ENCODE data around the gene SLC49A3.
"Not testable (repeated sequence)": the region's sequence is repeated elsewhere in the genome, so short reads cannot be mapped to it uniquely, and the experiment has no call there.

The SLC49A3 gene

DNA sequence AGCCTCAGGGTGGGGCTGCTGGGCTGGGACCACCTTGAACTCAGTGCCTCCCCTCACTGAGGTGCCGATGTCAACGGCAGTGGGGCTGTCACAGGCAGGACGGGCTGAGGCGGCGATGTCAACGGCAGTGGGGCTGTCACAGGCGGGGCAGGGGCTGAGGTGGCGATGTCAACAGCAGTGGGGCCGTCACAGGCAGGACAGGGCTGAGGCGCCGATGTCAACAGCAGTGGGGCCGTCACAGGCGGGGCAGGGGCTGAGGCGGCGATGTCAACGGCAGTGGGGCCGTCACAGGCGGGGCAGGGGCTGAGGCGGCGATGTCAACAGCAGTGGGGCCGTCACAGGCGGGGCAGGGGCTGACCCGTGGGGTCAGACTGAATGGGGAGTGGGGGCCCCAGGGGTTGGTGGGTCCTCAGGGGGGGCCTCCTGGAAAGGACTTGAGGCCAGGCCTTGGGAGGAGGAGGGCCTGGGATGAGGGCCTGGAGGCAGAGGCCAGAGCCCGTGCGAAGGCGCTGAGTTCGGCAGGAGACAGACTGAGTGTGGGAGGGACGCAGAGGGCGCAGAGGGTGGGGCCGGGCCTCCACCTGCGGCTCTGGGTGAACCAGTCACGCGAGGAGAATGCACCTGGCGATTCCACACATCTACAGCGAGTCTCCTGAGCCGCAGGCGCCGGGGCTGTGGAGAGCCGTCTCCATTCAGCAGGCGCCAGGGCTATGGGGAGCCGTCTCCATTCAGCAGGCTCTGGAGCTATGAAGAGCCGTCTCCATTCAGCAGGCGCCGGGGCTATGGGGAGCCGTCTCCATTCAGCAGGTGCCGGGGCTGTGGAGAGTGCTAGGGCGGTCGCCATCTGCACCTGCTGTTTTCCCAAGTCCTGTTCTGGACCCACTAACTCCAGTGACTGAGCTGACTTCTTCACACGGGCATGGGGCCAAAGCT lies 37.7 kb downstream of the SLC49A3 start:
- no peak for DNase-seq

DNA sequence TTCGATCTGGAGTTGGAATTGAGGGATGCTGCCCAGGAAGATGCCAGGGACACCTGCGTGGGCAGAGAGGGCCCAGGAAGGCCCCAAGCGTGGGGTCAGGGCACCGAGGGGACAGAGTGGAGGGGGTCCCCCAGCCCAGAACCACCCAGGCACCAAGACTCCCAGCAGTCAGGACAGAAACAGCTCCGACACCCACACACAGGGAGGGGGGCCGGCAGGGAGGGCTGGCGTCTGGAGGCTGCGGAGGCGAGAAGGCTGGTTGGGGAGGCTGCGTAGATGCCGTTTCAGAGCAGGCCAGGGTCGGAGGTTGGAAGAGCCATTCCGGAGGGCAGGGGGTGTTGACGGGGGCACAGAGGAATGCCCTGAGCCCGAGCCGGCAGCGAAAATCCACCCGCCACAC lies 38.5 kb downstream of the SLC49A3 start:
- no peak for DNase-seq

DNA sequence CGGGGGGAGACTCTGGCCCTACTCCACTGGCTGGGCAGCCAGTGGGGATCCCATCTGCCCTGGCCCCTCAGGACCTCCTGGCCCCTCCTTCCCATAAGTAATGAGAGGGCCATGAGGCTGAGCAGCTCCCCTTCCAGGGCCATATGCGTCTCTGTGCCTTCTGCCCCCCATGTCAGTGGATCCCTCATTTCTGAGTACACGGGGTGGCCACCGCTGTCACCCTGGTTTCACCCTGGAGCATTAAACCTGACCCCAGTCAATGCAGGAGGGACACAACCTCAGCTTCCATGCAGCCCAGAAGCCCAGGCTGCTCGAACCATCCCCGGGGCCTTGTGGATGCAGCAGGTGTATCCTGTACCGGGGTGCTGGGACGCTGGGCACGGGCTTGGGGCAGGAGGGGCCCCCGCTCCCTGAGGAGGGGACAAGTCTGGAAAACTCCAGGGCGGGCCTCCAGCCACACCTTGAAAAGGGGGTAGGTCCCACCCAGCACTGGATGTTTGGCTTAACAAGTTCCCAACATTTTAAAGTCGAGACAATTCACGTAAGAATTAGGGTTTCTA lies 39.1 kb downstream of the SLC49A3 start:
- no peak for DNase-seq

DNA sequence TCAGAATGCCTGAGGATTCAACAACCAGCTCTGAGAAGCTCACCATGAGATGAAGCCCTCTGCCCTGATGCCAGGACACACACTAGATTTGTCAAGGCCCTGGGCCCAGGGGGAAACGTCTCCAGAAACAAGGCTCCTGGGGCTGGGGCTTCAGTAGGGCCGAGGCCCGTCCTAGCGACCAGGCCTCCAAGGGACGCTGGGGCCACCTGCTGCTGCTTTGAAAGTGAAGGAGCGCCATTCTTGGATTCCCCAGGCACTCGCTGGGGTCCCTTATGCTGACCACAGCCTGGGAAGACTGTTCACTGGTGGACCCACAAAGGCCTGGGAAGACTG lies 39.7 kb downstream of the SLC49A3 start:
- no peak for DNase-seq

DNA sequence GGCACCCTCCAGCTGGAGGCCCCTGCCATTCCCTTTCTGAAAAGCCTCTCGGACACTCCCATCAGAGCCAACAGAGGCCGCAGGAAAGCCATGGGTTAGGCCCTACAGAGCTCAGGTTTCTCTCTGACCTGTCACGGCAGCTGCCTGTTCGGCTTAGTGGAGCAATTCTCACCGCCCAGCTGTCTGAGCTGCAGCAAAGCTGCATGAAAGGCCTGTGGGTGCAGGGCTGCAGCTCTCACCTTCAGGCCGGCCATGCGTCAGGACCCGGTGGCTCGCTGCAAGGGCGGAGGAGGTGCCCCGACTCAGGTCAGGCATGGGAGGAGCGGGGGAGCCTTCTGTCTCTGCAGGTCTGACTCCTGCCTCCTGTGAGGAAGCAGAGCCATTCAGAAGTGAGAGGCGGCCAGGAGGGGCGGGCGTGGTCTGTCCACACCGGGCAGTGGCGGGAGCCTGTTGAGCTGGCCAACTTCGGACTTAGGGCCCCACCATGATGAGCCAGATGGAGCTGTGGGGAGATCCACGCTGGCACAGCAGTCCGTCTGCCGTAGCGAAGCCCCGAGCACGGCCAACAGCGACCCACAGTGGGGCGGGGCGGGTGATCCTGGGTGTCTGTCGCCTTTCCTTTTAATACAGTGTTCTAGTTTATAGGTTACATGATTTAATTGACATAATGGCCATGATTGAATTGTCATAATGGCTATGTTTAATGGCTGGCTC lies 40.2 kb downstream of the SLC49A3 start:
- DNase-seq, result no peak

DNA sequence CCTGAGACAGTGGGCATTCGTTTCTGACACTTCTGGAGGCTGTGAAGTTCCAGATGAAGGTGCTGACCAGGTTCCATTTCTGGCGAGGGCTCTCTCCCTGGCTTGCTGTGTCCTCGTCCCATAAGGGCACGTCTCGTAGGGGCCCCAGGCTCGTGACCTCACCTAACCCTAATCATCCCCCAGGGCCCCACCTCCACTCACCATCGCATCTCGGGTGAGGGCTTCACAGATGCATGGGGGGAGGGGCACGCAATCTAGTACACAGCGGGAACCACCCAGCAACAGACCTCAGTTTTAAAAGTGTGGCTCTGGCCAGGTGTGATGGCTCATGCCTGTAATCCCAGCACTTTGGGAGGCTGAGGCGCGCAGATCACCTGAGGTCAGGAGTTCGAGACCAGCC lies 41.5 kb downstream of the SLC49A3 start:
- no peak for DNase-seq

DNA sequence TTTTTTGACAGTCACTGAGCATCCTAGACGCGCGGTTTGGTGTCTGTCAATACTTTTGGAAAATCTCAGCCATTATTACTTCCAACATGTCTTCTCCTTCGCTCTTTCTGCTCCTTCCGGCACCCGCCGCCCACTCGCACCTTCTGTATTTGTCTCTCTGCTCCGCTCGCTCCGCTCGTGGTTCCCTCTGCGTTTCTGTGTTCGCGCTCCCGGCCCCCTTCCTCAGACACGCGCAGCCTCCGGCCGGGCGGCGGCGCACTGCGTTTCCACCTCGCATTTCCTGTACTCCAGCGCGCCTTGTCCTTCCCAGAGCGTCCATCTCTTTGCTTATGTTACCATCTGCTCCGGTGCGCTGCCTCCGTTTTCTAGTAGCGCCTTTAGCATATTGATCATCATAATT lies 42.5 kb downstream of the SLC49A3 start:
- DNase-seq, result peak; percentile 69

DNA sequence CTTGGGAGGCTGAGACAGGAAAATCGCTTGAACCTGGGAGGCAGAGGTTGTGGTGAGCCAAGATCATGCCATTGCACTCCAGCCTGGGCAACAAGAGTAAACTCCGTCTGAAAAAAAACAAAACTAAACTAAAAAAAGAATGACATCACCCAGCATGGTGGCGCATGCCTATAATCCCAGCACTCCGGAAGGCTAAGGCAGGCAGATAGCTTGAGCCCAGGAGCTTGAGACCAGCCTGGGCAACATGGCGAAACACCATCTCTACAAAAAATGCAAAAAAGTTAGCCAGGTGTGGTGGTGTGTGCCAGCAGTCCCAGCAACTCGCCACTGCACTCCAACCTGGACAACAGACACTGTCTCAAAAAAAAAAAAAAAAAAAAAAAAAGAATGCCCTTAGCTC lies 46.6 kb downstream of the SLC49A3 start:
- not testable (repeated sequence) for DNase-seq

DNA sequence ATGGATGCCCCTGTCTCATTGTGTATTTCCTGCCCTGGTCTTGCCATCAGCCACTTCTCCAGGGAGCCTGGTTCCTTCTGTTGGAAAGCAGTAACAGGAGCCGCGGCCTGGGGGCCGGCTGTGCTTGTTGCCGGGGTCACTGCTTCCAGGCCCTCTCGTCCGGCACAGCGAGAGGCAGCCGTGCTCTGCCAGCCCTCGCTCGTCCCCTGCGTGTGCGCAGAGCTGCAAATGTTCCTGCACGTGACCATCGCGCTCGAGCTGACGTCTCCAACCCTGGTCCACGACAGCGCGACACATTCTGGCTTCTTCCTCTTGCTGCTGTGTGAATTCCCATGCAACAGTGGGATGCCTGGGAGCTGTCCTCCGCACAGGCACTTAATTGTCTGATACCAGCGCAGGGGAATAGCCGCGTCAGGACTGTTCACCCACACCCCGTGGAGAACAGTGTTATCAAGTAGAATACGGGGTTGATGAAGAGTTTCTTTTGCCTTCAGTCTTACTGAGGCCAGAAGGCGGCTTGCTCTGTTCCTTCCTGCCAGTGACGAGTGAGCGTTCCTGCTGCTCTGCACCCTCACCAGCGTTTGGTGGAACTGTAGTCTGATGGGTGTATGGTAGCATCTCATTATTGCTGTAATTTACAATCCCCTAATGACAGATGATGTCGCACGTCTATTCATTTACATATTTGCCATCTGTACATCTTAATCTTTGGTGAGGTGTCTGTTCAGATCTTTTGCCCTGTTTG lies 51.2 kb downstream of the SLC49A3 start:
- DNase-seq, result no peak

DNA sequence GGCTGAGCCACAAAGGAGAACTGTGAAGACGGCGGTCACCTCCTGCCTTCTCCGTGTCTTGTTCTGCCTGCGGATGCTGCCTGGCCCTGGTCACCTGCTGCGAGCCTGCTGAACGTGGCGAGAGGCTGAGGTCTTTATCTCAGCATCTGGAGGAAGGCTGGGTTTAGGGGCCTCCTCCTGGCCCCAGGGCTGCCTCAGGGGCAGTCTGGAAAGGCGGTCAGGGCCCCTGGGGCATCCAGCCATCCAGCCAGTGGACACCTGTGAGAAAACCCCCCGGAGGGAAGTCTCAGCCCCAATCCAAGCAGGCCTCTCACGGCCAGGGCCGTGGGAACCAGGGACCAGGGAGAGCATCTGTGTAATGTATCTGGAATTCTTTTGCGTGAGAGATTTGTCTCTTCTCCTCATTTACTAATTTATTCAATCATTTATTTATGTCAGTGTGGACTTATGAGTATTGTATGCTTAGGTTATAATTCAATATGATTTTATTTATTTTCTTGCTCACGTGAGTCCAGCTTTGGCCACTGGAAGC lies 52.3 kb downstream of the SLC49A3 start:
- no peak for DNase-seq

DNA sequence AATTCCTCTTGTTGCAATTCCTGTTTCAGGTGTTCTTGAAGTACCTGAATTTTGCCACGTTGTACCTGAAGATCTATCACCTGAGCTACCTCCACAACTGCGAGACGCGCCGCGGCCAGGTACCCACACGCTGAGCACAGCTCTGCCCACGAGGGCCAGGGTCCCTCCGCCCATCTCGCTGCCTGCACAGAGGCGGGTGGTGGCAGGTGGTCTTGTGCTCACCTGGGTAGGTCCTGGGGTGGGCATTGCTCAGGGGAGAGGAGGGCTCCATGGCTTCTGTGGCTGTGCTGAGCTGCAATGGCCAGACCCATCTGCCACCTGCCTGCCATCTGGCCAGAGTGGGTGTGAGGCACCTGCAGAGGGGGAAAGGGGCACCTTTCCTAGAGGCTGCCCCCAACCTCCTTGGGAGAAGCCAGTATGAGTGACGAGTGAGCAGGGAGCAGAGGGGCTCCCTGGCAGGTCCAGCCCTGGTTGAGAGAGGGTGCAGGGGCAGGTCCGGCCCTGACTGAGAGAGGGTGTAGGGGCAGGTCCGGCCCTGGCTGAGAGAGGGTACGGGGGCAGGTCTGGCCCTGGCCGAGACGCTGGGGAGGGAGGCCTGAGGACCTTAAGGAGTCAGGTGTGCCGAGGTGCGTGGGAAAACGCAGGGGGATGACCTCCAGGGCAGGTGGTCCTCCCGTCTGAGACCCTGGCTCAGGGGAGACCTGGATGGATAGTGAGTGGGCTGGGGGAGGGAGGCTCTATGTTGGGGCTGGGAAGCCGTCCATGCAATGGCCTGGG lies 52.9 kb downstream of the SLC49A3 start:
- DNase-seq, result no peak

DNA sequence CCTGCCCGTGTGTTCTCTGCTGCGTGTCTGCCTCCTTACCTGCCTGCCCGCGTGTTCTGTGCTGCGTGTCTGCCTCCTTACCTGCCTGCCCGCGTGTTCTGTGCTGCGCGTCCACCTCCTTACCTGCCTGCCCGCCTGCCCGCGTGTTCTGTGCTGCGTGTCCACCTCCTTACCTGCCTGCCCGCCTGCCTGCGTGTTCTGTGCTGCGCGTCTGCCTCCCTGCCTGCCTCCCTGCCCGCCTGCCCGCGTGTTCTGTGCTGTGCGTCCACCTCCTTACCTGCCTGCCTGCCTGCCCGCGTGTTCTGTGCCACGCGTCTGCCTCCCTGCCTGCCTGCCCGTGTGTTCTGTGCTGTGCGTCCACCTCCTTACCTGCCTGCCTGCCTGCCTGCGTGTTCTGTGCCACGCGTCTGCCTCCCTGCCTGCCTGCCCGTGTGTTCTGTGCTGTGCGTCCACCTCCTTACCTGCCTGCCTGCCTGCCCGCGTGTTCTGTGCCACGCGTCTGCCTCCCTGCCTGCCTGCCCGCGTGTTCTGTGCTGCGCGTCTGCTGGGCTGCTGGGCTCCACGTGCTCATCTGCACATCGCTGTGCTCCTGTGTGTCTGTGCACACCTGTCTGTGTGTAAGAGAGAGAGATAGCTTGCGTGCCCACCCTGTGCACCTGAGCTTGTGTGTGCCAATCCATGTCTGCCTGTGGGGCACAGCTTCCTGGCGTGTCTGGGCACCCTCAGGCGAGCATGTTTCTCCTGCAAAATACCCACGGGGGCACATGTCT lies 53.7 kb downstream of the SLC49A3 start:
- not testable (repeated sequence) for DNase-seq

DNA sequence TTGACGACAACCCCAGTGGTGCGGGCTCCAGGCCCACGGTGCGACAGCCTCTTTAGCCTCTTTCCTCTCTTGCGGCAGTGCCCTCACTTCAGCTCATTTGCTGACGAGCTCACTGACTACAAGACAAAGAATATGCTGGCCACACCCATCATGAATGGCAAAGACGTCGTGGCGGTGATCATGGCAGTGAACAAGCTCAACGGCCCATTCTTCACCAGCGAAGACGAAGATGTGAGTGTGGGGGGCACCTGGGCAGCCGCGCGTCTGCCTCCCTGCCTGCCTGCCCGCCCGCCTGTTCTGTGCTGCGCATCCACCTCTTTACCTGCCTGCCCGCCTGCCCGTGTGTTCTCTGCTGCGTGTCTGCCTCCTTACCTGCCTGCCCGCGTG lies 54.4 kb downstream of the SLC49A3 start:
- no peak for DNase-seq

DNA sequence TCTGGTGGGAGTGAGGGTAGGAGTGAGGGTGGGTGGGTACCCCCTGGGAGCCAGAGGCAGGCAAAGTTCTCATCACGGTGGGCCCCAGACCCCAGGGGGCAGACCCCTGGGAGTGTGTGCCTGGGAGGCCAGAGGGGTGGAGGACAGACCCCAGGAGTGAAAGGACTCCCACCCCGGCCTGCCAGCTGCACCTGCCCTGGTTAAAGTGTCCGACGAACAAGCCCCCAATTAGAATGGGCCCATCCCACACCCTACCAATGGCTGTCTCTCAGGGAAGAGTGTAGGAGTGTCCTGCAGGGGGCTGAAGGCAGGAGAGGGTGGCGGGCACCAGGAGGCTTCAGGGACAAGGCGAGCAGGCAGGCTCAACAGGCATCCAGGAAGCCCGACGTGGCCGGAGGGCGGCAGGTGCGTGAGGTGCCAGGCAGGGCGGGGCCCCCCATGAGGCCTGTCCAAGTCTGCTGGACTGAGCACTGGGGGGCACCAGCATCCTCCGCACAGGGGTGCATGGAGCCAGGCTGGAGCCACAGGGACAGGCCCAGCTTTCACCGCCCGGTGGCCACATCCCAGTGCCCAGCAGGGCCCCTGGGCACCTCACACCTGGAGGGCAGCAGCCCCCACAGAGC lies 54.9 kb downstream of the SLC49A3 start:
- no peak for DNase-seq

DNA sequence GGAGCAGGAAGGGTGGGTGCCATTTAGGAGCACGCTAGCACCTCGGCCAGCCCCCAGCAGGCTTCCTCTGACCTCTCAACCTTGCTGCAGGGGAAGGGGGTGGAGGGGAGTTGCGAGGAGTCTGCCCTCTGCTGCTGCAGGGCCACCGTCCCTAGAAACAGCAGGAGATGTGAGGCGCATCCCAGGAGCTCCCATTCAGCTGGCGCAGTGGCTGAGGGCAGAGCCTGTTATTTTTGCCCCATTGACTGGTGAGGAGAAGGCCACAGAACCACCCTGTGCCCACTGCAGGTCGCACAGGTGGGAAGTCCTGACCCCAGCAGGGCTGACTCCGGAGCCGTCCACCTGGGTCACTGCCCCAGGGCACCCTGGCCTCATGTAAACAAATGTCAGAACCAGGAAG lies 55.5 kb downstream of the SLC49A3 start:
- no peak for DNase-seq

DNA sequence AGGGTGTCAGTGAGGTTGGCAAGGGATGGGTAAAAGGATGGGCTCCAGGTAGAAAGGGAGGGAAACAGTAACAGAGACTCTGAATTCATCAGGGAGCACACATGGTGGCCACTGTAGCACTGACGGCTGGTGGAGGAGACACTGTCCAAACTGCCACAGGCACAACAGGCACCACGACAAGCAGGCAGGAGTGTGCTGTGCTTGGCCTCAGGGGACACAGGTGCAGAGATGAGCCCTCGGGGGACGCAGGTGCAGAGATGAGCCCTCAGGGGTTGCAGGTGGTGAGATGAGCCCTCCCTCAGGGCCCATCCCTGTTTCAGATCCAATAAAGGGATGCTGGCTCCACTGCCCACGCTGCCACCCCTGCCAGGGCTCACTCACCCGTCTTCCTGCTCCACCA lies 56.0 kb downstream of the SLC49A3 start:
- DNase-seq, result no peak

DNA sequence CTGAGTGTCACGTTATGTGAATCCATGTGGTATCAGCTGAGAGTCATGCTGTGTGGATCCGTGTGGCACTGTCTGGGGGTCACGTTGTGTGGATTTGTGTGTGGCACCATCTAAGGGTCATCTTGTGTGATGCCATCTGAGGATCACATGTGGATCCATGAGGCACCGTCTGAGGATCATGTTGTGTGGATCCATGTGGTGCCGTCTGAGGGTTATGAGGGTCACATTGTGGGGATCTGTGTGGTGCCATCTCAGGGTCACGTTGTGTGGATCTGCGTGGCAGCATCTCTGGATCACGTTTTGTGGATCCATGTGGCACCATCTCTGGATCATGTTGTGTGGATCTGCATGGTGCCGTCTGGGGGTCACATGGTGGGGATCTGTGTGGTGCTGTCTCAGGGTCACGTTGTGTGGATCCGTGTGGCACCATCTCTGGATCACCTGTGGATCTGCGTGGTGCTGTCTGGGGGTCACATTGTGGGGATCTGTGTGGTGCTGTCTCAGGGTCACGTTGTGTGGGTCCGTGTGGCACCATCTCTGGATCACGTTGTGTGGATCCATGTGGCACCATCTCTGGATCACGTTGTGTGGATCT lies 56.7 kb downstream of the SLC49A3 start:
- DNase-seq, result no peak

Data from activated CD8-positive, alpha-beta memory T cell treated with anti-CD3 and anti-CD28 coated beads for 24 hours (primary cell).